ENCODE data around the gene FBN1.

Gene FBN1

DNA sequence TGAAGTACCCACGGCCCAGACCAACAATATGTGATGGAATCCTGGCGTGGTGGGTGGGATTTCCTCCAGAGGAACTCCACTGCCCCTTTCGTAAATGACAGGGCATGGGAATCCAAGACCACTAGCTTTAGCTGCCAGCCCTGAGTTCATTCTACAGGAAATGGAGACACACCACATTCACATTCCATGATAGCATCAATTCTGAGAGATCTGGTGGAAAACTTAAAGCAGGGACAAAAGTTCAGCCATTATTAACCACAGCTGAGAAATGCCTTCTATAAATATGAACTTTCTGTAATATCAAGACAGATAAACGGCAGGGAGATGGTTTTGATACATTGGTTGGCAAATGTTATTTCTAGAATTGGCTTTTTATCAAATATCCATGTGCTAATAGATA, 98.2 kb downstream of the FBN1 start:
- no peak for DNase-seq

DNA sequence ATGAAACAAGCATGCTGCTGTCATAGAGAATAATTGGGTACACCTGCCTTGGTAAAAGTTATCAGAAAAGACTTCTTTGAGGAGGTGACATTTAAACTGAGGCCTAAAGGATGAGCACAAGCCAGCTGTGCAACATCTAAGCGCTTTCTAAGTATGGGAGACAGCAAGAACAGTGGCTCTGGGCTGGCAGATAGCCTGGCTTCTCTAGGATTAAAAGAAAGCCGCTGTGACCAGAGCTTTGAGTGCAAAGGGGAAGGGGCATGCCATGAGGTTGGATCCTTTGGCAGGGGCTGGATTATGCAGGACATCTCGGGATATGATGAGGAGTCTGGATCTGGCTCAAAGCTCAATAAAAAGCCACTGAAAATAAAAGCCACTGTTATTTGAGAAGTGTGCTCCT, 99.2 kb downstream of the FBN1 start:
- DNase-seq: no peak

DNA sequence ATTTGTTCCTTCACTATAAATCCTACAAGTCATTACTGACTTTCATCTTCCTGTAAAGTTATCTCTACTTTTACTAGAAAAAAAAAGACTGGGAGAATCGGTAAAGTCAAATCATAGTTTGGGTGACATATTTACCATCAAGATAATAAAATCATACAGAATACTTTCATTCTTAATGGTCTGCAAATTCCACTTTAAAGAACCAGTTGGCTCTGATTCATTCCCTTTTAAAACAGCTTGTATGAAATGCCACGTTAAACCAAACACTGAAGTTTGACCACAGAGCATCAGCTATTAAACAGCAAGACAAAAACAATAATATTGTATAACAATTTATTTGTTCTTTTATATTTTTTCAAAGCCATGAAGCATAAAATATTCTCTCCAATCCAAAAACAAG, 100.7 kb downstream of the FBN1 start:
- no peak for DNase-seq

DNA sequence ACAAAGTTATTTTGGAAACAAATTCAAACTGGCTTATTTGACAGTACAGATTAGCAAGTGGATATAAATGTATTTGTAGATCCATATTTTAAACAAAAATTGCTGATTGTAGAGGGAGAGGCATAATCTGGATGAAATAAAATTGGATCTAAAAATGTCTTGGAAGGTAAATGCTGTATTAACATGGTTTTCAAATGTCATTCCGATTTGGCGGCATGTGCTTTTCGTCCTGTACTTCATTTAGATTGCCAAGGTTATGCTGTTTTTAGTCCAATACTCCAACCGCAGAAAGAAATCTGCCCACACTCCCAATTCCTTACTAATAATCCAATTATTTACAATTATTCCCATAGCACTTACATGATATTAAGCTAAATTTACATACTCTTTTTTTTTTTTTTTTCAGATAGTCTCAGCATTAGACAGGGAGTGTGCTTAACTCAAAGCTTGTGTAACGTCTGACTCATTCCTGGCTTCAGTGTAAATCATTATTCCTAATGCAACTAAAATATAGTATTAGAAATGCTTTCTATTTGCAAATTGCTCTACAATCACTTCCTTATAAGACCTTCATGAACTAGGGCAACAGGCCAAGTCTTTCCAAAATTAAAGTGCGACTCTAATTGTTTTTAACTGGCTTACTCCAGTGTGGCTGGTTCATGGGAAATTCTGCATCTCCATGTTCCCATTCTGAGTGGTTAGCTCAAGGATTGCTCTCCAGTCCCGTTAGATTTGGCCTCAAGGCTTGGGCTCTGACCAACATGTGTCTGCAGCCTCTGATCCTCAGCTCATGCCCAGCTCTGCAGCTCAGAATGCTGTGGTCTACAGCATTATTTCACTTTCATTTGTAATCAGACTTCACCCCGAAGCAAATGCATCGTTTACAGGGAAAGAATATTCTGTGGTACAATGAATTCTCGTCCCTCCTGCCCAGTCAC, 103.9 kb downstream of the FBN1 start:
- DNase-seq: no peak

DNA sequence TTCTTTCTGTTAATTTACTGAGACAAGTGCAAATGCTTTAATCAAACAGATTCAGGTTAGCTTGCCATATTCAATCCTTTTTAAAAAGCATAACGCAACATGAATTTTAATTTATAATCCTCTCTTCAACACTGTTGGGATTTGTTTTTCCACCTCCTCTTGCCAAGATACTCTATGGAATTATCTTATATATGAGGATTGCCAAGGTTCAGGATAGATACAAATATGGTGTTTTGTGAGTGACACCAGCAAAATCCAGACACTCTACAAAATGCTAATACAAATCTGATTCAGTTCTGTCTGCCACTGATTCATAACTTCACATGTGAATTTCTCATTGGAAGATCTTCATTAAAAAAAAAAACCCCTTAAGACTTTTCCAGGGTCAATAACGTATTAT, 104.8 kb downstream of the FBN1 start:
- DNase-seq: no peak

DNA sequence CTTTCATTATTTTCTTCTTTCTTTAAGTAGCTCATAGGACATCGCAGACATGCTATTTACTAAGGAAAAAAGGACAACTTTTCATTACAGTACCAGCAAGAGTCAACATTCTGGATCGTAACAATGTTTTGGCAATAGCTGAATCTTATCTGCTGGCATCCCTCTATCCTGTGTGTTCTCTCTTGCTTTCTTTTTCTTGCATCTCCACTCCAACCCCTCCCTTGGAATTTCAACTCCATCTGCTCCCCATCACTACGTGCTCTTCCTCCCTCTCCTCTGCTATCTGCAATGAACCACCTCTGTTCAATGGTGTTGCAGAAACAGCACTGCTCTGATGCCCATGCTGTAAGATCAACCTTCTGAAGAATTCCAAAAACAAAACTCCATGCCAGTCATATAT, 106.6 kb downstream of the FBN1 start:
- DNase-seq: no peak

DNA sequence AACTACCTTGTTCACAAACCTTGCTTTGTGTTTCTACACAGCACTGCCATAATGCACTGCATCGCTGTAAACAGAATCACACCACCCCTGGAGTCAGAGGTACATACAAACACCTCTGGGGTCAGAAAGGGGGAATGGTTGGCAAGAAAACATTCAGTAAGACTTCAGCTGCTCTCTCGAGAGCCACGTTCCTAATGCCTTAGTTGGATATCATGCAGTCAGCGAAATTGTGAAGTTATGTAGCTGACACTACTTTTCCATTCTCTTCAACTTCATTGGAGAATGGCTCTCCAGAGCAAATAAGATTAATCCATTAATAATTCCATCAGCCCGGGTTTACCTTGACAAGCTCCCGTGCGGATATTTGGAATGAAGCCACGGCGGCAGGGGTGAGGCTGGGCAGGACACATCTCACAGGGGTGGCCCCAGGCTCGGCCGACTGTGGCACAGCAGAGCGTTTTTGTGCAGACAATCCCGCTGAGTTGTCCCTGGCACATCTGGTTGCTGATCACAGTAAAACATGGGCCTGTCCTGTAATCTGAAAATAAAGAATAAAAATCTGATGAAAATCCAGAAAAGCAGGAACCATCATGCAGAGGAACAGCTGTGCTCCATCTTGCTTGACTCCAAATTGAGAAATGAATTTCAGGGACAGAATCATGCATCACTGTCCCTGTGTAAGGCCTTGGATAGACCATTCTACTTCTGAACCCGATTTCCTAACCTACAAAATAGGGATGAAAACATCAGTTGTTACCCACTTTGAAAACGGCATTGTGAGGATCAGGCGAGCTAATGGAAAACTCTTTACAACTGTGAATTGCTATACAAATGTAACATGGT, 108.0 kb downstream of the FBN1 start:
- no peak for DNase-seq

DNA sequence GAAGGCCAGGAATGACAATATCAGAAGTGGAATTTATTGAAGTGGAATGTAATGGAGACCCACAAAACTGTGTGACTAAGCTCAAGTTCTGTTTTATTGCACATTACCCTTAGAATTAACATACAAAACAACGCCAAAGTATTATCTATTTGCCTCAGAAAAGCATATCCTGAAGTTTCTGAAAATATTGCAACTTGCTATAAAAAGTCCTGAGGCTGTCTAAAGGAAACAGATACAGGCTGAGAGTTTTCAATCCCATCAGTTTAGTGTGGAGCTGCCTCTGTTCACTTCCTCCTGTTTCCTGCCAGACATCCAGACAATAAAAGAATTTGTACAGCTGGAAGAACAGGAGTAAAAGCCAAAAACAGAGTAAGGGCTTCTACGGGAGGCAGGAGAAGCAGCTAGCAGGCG, 108.8 kb downstream of the FBN1 start:
- DNase-seq: no peak

DNA sequence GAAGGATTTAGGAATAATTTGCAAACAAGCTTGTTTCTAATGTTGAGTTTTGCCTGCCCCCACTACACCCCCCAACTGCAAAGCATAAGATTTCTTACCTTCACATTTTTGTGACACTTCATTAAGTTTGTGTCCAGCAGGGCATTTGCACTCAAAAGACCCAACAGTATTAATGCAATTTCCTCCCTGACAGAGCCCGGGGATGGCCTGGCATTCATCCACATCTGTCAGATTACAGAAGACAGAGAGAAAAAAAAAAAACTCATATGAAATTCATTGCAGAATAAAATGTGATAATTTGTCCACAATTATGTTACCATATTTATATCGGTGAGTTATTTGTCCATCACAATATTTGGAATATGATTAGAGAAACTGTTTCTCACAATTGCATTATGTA, 111.5 kb downstream of the FBN1 start:
- DNase-seq: no peak

DNA sequence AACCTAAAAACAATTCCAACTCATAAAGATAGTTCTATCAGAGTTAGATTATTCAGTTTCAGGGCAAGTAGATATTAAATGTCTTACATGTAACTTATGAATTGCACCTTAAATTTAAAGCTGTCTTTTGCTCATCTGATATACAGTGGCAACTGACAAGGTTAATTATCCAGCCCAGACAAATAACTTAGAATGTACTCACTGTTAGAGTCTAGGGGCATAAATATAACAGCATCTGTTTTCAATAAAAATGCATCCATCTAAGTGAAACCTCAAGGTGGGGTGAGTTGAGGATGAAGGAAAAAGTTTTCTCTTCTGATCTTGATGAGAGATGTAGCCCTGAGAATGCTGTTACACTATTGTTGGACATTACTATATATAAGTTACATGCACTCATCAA, 112.6 kb downstream of the FBN1 start:
- DNase-seq: no peak

DNA sequence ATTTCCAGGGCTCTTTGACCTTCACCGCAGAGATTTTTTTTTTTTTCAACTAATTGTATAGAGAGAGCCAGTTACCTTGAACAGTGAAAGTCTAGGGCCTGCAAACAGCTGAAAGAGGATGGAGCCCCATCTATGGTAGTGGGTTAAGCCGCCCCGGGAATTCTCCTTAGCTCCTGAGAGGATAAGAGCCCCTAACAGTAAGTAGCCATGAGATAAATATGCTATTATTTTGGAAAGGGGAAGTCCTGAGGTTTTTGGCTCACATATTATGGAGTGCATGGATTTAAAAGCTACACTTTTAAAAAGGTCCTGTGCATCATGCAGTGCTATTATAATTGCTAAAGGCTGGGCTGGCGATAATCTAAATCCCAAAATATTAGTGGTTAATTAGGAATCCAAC, 115.0 kb downstream of the FBN1 start:
- no peak for DNase-seq

DNA sequence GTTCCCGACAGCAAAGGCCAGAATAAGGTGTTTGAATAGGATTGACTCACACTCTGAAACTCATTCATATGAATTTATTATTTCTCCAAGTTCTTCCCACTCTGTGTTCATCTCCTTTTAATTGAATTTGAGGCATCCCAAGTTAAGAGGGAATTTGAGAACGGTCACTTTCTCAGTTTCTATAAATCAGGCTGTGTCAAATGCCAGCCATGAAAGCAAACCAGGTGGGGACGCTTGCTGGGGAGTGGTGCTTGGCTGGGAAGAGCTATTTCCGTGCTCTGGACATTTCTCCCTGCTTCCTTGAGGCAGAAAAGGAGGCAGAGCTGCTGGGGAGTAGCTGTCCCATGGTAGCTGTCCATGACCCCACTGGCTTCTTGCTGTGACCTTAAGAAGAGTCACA, 116.6 kb downstream of the FBN1 start:
- DNase-seq: no peak

DNA sequence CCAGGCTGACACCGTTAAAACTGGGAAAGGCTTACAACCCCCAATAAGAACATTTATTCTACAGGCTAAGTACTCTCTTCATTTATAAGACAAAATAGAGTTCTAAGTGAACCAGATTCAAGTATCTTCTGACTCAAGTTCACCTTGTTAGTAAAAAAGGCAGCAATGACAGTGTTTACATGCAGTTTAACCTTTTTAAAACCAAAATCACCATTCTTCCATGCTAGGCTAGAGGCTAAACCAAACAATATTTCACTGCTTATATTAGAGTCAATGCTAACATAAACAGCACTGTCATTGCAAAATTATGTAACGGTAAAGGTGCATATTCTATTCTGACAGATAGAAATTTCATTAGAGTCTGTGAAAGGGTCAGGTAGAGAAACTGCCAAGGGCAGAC, 118.0 kb downstream of the FBN1 start:
- no peak for DNase-seq

DNA sequence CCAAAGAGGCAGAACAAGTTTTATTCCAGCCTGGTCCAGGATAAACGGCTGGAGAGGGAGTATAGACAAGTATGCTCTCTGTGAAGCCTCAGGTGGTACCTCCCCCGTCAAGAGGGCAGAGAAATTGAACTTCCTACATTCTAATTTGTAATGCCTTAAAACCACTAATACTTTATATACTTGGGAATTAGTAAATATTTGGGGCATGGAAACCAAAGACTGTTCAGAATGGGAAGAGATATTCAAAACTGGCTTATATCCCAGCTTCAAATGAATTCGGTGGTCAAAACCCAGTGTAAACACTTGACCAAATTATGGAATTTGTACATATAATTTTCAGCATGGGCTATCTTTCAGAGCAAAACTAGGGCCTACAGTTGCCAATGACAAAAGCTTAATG, 122.6 kb downstream of the FBN1 start:
- no peak for DNase-seq

DNA sequence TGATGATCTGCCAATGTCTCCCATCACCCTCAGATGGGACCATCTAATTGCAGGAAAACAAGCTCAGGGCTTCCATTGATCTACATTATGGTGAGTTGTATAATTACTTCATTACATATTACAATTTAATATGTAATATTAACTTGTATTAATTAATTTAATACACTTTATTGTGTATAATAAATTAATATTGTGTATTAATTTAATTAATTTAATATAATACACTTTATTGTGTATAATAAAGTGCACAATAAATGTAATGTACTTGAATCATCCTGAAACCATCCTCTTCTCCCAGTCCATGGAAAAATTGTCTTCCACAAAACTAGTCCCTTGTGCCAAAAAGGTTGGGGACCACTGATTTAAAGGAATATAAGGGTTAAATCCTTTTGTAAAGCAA, 123.4 kb downstream of the FBN1 start:
- DNase-seq: no peak

DNA sequence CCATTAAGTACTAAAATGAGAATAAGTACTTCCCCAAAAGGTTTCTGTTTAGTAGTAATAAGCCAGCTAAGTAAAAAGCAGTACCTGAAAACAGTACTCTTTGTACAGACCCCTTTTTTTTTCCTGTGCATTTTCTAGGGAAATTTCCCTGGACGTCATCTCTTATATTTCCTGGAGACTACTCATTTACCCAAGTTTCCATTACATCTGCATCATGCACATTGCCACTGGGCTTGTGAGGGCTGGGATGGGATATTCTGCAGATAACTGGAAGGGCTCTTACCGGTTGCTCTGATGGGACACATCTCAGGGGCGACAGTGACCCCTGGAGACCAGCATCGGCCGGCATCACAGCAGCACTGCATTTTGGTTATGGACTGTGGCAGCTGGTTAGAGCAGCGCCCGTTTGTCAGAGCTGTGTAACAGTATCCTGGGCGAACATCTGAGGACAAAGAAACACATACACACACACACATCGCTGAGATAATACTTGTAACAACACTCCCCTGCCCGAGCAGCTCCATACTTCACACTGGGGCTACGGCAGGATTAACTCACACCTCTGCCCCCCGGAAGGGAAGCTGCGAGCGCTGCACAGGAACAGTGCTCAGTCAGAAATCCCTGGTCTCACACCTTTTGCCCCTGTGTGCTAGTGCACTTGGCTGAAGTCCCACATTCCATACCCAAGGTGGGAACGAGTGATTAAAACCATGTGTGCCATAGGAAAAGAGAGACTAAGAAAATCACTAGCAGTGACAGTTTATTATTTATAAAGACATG, 124.9 kb downstream of the FBN1 start:
- no peak for DNase-seq

DNA sequence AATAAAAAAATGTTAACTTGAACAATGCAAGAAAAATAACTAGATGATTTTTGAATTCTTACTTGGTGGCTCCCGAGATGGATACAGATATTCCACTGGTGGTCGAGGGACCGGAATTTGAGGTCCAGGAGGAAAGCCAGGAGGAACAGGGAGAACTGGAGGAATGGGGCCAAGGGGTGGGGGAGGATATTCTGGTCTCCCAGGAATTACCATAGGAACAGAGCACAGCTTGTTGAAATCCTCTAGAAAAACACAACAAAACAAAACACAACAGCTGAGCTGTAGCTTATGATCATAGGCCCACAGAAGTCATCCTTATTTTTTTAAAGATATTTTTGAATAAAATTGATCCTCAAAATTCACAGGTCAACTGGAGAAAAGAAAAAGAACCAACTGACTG, 129.4 kb downstream of the FBN1 start:
- no peak for DNase-seq

DNA sequence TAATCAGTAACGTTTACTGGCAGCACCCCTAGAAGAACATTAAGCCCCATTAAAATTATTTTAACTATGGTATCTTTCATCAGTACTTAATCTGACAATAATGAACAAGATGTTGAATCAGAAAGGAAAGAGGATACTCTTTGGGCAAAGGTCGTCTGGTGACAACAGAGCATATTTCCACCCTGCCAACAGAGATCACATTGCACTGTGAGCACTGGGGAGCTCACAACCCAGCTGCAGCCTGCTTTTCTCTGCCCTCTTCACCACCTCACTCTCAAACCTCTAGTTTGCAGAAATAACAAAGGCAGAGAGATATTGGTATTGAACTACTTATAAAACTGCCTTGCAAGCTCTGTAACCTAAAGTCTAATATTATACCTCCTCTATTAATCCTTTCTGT, 130.0 kb downstream of the FBN1 start:
- no peak for DNase-seq

DNA sequence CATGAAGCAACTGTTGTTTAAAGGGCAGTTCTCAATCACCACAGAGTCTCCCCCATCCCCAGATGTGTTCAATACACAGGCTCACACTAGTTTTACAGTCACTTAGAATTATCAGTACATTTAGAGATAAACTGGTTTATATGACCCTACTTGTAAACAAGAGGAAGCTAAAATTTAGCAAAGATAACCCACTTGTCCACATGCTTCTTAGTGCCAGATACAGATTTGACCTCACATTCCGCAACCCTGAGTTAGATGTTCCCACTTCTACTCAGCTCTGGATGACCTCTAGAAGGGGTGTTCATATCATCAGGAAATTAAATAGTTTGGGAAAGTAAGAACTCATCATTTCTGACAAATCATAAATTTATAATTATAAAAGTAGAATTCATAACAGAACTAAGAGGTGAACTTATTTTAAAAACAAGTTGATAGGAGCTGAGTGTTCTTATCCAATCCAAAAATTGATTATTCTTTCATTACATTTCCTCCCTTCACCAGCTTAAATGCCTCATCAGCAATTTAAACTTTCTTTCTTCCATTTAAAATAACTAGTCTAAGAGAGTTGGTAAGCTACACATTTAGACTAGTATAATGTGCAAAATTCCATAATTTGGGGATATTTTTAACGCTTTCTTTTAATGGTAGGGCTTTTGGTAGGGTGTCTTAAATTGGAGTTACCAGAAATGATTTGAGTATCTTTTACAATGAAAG, 131.2 kb downstream of the FBN1 start:
- no peak for DNase-seq

DNA sequence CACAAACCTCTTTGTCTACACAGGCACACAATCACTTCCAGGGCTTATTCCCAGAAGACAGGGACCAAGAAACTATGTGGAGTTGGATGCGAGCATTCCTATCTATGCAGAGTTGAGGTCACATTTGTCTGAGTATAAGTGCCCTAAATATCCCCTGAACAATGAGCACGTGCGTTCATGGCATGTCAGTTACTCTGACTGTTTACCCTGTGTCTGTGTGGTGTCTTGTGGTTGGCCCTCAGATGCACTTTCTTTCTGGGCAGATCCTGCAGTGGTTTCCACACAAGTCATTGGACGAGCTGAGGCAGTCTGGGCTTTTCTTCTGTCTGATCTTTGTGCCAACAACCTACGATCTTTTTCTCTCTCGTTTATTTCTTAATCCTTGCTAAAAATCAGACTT, 134.5 kb downstream of the FBN1 start:
- DNase-seq: no peak

DNA sequence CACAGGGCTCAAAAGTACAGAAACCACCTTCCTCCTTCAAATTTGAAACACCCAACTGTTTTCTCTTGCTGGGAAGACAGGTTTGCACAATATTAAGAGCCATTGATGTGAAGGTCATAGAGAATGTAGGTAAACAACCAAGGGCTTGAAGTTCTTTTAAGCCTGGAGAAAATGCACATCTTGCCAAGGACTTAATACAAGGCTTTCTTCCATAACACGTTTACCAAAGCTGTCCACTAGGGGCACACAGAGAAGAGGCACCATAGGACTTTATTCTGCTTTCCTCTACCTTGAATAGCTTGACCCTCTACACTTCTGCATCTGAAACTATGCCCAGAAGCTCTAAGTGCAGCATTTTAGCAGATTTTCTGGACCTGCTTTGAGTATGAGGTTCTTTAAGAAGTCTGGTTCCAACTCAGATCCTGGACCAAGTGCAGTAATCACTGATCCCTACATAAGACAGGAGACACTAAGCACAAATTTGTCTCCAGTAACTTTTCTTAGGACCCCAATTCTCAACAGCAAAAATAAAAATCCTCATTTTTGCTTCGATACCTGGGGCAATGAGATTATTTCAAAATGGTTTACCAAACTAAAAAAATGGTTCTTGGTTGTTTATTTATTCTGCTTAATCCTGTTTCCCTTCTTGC, 138.0 kb downstream of the FBN1 start:
- peak in 1 of 2 donors; percentile 42 for DNase-seq

DNA sequence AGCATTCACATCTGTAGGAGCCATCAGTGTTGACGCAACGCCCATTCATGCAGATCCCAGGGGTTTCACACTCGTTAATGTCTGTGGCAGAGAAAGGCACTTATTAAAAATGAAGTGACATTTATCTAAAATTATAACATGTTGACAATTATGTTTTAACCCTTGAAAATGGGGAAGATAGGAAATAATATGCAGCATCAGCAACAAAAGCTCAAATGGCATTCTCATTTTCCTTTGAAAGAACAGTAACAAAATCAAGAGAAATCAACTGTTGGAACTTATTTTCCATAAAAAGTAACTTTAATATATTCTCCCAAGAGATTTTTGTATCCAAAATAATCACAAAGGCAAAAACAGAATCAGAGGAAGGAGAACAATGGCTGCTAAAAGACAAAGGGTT, 140.4 kb downstream of the FBN1 start:
- DNase-seq: no peak

Data from hippocampal formation (tissue), 2 donors.